T-cell (primary cell): ENCODE results near the gene ZNF503. TPM values are rescaled to one million over a fixed set of nuclear protein-coding genes. Genes with fewer than 3 reads are reported as not detected.

Experiments
- ATAC-seq, 4 experiments: fragments of 200-7000 bp in 3 of 4; fragments of 150-1000 bp in 1 of 4; cut with Tn5 transposase; replicated peaks in 1 of 4; 1 replicate in 3 of 4; 2 replicates in 1 of 4; pipeline ENCODE4 v1.10.0; 2021; ENCODE audit warnings: moderate library complexity in 3 of 4, mild to moderate bottlenecking in 2 of 4, moderate number of reproducible peaks in 1 of 4
- CTCF ChIA-PET, 2 donors: fragments of 300-600 bp; sonication (Branson Sonifier 250); formaldehyde crosslinking; loops; one replicate each; lab custom pipeline; 2022; ENCODE audit warnings: antibody characterized with exemption in 2 of 2; lab: Charles Lee
- POLR2A ChIA-PET, 2 donors: fragments of 300-600 bp; sonication (Branson Sonifier 250); formaldehyde crosslinking; loops; one replicate each; lab custom pipeline; 2022; ENCODE audit warnings: antibody characterized with exemption in 2 of 2; lab: Charles Lee
- DNase-seq, 35 experiments: peaks; one replicate each; pipeline versions ENCODE4 v3.0.0 to v3.0.0-alpha.2; 2013 to 2023
- H3K27ac ChIP-seq: one replicate; pipeline ENCODE4 v1.5.1; 2013; ENCODE audit warnings: low read length
- H3K27me3 ChIP-seq, 2 experiments: replicated peaks in 1 of 2; 1 replicate in 1 of 2; 2 replicates in 1 of 2; pipeline versions ENCODE4 v1.6.1 to v1.7.0; 2013; ENCODE audit warnings: low read length in 1 of 2, mixed read lengths in 1 of 2; ENCODE audit not compliant: control insufficient read depth in 2 of 2, insufficient read depth in 2 of 2; ENCODE audit errors: extremely low read depth in 1 of 2
- H3K36me3 ChIP-seq, 2 donors: 1 replicate in 1 of 2; 2 replicates in 1 of 2; pipeline versions ENCODE4 v1.6.1 to v1.7.0; 2013; ENCODE audit warnings: low read length in 1 of 2; ENCODE audit not compliant: control insufficient read depth in 2 of 2, insufficient read depth in 1 of 2; ENCODE audit errors: extremely low read depth in 1 of 2
- H3K4me1 ChIP-seq, 2 experiments: 1 replicate in 1 of 2; 2 replicates in 1 of 2; pipeline versions ENCODE4 v1.6.1 to v1.7.0; 2013; ENCODE audit warnings: low read length in 2 of 2, mixed read lengths in 1 of 2; ENCODE audit not compliant: insufficient read depth in 2 of 2, control insufficient read depth in 1 of 2; ENCODE audit errors: extremely low read depth in 1 of 2
- H3K4me3 ChIP-seq, 2 donors: 1 replicate in 1 of 2; 2 replicates in 1 of 2; pipeline versions ENCODE4 v1.5.1 to v1.7.0; 2013; ENCODE audit warnings: mild to moderate bottlenecking in 2 of 2, low read length in 1 of 2, moderate library complexity in 1 of 2; ENCODE audit not compliant: control insufficient read depth in 1 of 2; ENCODE audit errors: extremely low read depth in 1 of 2
- H3K9me3 ChIP-seq: 2 replicates; pipeline ENCODE4 v1.7.0; 2013
- H3K27ac Mint-ChIP-seq, 2 donors: one replicate each; pipeline ENCODE4 v1.8.0; 2020 to 2021; ENCODE audit warnings: mild to moderate bottlenecking in 2 of 2, mixed read lengths in 2 of 2
- H3K27me3 Mint-ChIP-seq, 2 donors: one replicate each; pipeline ENCODE4 v1.8.0; 2021 to 2022; ENCODE audit warnings: mixed read lengths in 2 of 2
- H3K36me3 Mint-ChIP-seq: one replicate; pipeline ENCODE4 v1.8.0; 2021; ENCODE audit warnings: mixed read lengths
- H3K4me1 Mint-ChIP-seq, 3 donors: one replicate each; pipeline ENCODE4 v1.8.0; 2020 to 2022; ENCODE audit warnings: mixed read lengths in 3 of 3, mild to moderate bottlenecking in 1 of 3
- H3K4me3 Mint-ChIP-seq, 3 donors: one replicate each; pipeline ENCODE4 v1.8.0; 2020 to 2022; ENCODE audit warnings: mild to moderate bottlenecking in 3 of 3, mixed read lengths in 3 of 3, moderate library complexity in 3 of 3
- H3K9me3 Mint-ChIP-seq, 3 donors: one replicate each; pipeline ENCODE4 v1.8.0; 2020 to 2022; ENCODE audit warnings: mixed read lengths in 3 of 3
- WGBS: methylation state at CpG from one replicate; pipeline ENCODE4 v1.1.5; 2013; ENCODE audit warnings: missing lambda C conversion rate; ENCODE audit not compliant: insufficient coverage; 5-methylcytosine and 5-hydroxymethylcytosine counted together
- total RNA-seq, 35 experiments: library from RNA in 6 of 35; stranded (reverse) in 6 of 35; fragments of 120-200 nt in 1 of 35; gene quantifications; one replicate each; pipeline versions ENCODE4 v1.2.1 to v1.2.4 and lab custom pipeline; 2013 to 2026

Gene ZNF503
- total RNA-seq, 5 donors from 2014 or later (not counting 1 experiment from before 2014, with no cell fraction given) = 0.16 to 0.38 (median 0.30) TPM; not detected in 1

GRCh38 chr10:75446508-75446907, 44.9 kb upstream of the ZNF503 start:
- Mint-ChIP-seq H3K27ac (no peak overlapping the region), H3K9me3 (peaks cover 21 to 31% (median 28%) of the 10 kb centered on the region in 3 donors), H3K36me3 (no peaks in the 10 kb centered on the region), H3K4me3 (no peak overlapping the region), H3K4me1 (no peaks in the 10 kb centered on the region), H3K27me3 (peaks cover 16 to 24% of the 10 kb centered on the region in 2 donors)
- ChIA-PET POLR2A (no interaction called here), CTCF (no interaction called here)
- Histone ChIP-seq H3K9me3 (no peaks in the 10 kb centered on the region), H3K36me3 (no peaks in the 10 kb centered on the region), H3K27me3 (peaks cover 0 to 10% of the 10 kb centered on the region in 2 experiments), H3K4me1 (no peaks in the 10 kb centered on the region), H3K27ac (no peak overlapping the region), H3K4me3 (no peak overlapping the region)
- no peak for ATAC-seq
- no peak for DNase-seq
- no CpG with 5 or more reads among the region's 1 CpG for WGBS

GRCh38 chr10:75444781-75445386, 43.3 kb upstream of the ZNF503 start:
- Histone ChIP-seq H3K4me3 (no peak overlapping the region), H3K4me1 (no peaks in the 10 kb centered on the region), H3K27me3 (peaks cover 0 to 13% of the 10 kb centered on the region in 2 experiments), H3K36me3 (no peaks in the 10 kb centered on the region), H3K27ac (no peak overlapping the region), H3K9me3 (no peaks in the 10 kb centered on the region)
- no CpG with 5 or more reads among the region's 3 CpGs for WGBS
- peaks cover 21 to 31% (median 28%) of the 10 kb centered on the region in 3 donors for H3K9me3 Mint-ChIP-seq
- no peaks in the 10 kb centered on the region for H3K4me1 Mint-ChIP-seq
- ChIA-PET POLR2A (interaction anchor here in 1 of 2 donors (0.5 kb wide), 1 partner anchor 1720 kb away, joined by 5 read pairs; no protein-coding TSS in a partner anchor), CTCF (no interaction called here)
- no peak overlapping the region for H3K4me3 Mint-ChIP-seq
- DNase-seq (no peak), ATAC-seq (no peak)
- H3K36me3 Mint-ChIP-seq = no peaks in the 10 kb centered on the region
- H3K27ac Mint-ChIP-seq = no peak overlapping the region
- H3K27me3 Mint-ChIP-seq = peaks cover 18 to 20% of the 10 kb centered on the region in 2 donors

GRCh38 chr10:75443362-75443761, 41.8 kb upstream of the ZNF503 start:
- POLR2A ChIA-PET = no interaction called here

GRCh38 chr10:75441682-75442081, 40.1 kb upstream of the ZNF503 start:
- ATAC-seq (no peak), DNase-seq (no peak)
- Histone ChIP-seq H3K36me3 (no peaks in the 10 kb centered on the region), H3K27me3 (peaks cover 0 to 3% of the 10 kb centered on the region in 2 experiments), H3K27ac (no peak overlapping the region), H3K4me3 (no peak overlapping the region), H3K9me3 (no peaks in the 10 kb centered on the region), H3K4me1 (no peaks in the 10 kb centered on the region)
- Mint-ChIP-seq H3K4me3 (no peak overlapping the region), H3K36me3 (no peaks in the 10 kb centered on the region), H3K4me1 (no peaks in the 10 kb centered on the region), H3K9me3 (peaks cover 17 to 29% (median 25%) of the 10 kb centered on the region in 3 donors), H3K27me3 (peaks cover 19 to 32% of the 10 kb centered on the region in 2 donors), H3K27ac (no peak overlapping the region)
- ChIA-PET POLR2A (no interaction called here), CTCF (no interaction called here)

More at GRCh38 chr10:75443362-75443761, 41.8 kb upstream of the ZNF503 start:
- no peaks in the 10 kb centered on the region for H3K4me1 Mint-ChIP-seq
- H3K4me3 ChIP-seq = no peak overlapping the region
- H3K4me3 Mint-ChIP-seq = no peak overlapping the region
- no peak for DNase-seq
- no peaks in the 10 kb centered on the region for H3K9me3 ChIP-seq
- H3K9me3 Mint-ChIP-seq = peaks cover 21 to 31% (median 28%) of the 10 kb centered on the region in 3 donors
- peaks cover 21 to 26% of the 10 kb centered on the region in 2 donors for H3K27me3 Mint-ChIP-seq
- ATAC-seq = no peak
- CTCF ChIA-PET = no interaction called here
- H3K27me3 ChIP-seq = peaks cover 0 to 8% of the 10 kb centered on the region in 2 experiments
- H3K36me3 ChIP-seq = no peaks in the 10 kb centered on the region
- H3K36me3 Mint-ChIP-seq = no peaks in the 10 kb centered on the region
- WGBS = no CpG with 5 or more reads among the region's 2 CpGs
- H3K27ac ChIP-seq = no peak overlapping the region
- H3K4me1 ChIP-seq = no peaks in the 10 kb centered on the region
- H3K27ac Mint-ChIP-seq = no peak overlapping the region

- Histone ChIP-seq H3K27ac (no peak overlapping the region), H3K4me1 (no peaks in the 10 kb centered on the region), H3K36me3 (no peaks in the 10 kb centered on the region), H3K27me3 (peaks cover 0 to 3% of the 10 kb centered on the region in 2 experiments), H3K9me3 (no peaks in the 10 kb centered on the region), H3K4me3 (no peak overlapping the region)
- H3K27ac Mint-ChIP-seq = no peak overlapping the region
- ChIA-PET CTCF (no interaction called here), POLR2A (interaction anchor here in 1 of 2 donors (0.5 kb wide), 1 partner anchor 41 kb away, joined by 3 read pairs; no protein-coding TSS in a partner anchor)
- H3K27me3 Mint-ChIP-seq = peaks cover 19 to 32% of the 10 kb centered on the region in 2 donors
- peaks cover 13 to 24% (median 21%) of the 10 kb centered on the region in 3 donors for H3K9me3 Mint-ChIP-seq
- no peak overlapping the region for H3K4me3 Mint-ChIP-seq
- no peak for DNase-seq
- no peak for ATAC-seq
- no peaks in the 10 kb centered on the region for H3K36me3 Mint-ChIP-seq
- no peaks in the 10 kb centered on the region for H3K4me1 Mint-ChIP-seq
- WGBS = 74% methylated on average over 3 of the region's 4 CpGs
These were observed 39.6 kb upstream of the ZNF503 start for GRCh38 chr10:75441196-75441595.

DNA sequence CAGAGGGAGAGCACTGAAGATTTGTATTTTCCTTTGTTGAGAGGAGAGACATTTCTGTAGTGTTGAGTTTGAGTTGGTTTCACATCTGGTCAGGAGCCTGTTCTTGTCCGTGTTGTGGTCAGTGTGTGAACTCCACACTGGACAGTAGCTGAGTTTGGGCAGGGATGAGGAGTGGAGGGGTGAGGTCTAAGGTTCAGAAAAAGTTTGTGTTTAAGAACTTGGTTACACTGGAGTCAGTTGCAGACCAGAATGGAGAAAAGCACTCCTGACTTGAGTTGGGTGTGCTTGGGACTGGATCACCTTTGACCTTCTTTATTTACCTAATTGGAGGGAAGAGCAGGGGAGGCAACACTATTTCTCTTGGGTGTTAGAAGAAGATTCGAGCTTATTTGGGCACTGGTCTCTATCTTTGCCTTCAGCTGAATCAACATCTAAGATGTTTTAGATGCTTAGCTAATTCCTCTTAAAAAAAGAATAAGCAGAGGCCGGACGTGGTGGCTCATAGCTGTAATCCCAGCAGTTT, 38.8 kb upstream of the ZNF503 start:
- H3K27me3 ChIP-seq = peaks cover 0 to 3% of the 10 kb centered on the region in 2 experiments
- ChIA-PET POLR2A (no interaction called here), CTCF (no interaction called here)
- no peak overlapping the region for H3K27ac ChIP-seq
- no peak overlapping the region for H3K4me3 ChIP-seq
- no peaks in the 10 kb centered on the region for H3K4me1 ChIP-seq
- Mint-ChIP-seq H3K27ac (no peak overlapping the region), H3K27me3 (peaks cover 24 to 32% of the 10 kb centered on the region in 2 donors), H3K9me3 (peaks cover 13 to 21% (median 18%) of the 10 kb centered on the region in 3 donors), H3K4me3 (no peak overlapping the region), H3K36me3 (no peaks in the 10 kb centered on the region), H3K4me1 (no peaks in the 10 kb centered on the region)
- ATAC-seq = no peak
- H3K9me3 ChIP-seq = no peaks in the 10 kb centered on the region
- no peaks in the 10 kb centered on the region for H3K36me3 ChIP-seq
- DNase-seq = no peak
- WGBS = 84% methylated on average over 2 of the region's 4 CpGs
